GM18909 (cell line): ENCODE data around the gene ACOT7.
A peak's percentile ranks its signal among the peaks of the same experiment; 100 is the strongest.

Experiments
- ATAC-seq: cut with Tn5 transposase; IDR thresholded peaks from one replicate; pipeline ENCODE4 v1.9.1; 2021; ENCODE audit warnings: mild to moderate bottlenecking; ENCODE audit not compliant: unreplicated experiment, poor library complexity

ACOT7 gene

DNA sequence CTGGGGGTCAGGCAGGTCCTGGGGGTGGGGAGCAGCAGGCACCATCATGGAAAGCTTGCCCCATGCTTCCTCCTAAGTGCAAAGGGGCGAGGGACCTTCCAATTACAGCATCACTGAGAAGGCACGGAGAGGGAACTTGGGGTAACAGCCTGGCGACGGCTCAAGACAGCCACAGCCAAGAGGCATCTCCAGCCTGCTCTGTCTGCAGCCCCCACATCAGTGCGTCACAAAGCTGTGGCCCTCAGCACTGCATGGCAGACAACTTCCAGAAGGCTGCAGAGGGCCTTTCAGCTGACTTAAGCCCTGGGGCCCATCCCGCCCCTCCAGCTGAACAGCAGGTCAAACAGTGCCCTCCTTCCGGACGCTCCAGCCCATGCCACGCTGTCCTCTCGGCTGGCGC, 119.5 kb downstream of the ACOT7 start:
- ATAC-seq = no peak

DNA sequence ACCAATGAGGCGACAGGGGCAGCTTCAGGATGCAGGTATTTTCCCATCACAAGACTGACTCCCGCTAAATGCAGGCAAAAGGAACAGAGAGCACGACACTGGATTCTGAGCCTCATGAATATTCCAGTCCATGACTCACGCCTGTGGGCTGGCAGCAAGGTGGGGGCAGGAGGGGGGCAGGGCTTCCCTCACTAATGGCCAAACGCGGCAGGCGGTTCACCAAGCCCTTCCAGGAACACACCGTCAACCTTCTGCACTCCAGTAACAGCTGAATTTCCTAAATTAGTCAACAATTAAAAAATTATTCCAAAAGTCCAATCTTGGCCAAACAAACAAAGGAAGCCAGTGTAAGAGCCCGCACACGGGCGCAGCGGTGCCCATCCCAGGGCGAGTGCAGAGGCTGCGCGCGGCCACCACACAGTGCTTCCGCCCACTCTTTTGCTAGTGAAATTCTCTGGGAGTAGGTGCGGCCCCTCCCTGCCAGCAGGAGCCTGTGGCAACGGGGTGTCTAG, 120.1 kb downstream of the ACOT7 start:
- ATAC-seq = no peak

DNA sequence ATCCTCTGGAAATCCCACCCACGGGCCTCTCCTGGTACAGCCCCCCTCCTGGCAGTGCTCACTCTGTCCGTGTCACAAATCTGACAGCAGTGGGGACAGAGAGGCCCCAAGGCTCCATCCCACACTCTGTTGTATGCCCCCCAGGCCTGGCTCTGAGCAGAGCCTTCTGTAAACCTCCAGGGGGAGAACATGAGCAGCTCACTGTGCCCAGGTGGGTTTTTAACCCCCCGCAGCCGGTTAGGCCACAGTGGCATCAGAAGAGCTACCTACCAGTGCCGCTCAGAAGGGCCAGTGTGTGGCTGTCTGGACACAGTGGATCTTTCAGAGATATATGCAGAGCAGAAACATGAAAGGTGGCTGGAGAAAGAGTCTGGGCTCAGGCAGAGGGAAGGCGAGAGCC, 120.7 kb downstream of the ACOT7 start:
- no peak for ATAC-seq

DNA sequence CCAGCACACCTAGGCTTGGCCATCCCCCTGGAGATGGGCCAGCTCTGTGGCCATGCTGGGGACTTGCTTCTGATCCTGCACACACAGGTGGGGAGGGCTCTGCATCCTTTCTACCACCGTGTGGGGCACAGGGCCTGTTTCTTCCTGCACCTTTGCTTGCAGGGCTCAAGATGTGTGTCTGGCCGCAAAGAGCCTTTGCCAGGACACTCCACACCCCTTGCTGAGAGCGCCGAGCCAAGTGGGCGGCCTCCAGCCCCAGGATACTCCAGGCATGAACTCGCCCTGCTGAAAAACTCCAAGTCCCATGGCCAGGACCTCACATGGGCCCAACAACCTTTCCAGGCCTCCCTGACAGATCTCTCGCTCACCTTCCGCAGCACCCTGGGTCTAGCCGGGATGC, 121.1 kb downstream of the ACOT7 start:
- ATAC-seq = no peak

DNA sequence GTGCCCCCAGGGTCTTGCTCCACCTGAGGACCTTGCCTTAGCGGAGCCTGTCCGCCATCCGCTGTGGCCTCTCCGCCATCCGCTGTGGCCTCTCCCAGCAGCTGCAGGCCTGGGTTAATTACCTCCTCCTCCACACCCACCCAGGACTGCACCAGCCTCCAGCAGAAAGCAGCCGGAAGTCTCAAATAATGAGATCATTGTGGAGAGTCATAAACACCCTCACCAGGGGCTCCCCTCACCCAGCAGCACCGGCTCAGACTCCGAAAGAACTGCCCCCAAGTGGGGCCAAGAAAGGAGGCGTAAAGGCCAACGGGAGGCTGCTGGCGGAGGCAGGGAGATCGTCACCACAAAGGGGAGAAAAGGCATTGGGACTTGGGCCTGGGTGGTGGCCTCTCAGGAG, 122.0 kb downstream of the ACOT7 start:
- ATAC-seq = no peak

DNA sequence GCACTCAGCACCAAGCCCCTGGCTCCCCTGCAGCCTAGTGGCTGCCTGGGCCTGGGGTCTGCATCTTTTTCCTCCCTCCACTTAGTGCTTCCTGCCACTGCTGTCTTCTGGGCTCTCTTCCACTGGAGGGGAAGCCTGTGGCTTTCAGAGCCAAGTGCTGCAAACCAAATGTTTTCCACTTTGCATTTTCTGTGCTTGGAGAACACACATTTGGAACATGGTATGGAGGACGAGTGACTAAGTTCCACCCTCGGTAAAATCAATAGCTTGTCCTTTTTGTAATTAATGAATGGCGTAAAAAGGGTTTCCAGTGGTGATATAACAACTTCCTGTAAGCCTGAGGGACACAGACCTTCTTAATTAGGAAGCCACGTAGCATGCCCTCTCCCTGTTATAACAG, 122.6 kb downstream of the ACOT7 start:
- no peak for ATAC-seq

DNA sequence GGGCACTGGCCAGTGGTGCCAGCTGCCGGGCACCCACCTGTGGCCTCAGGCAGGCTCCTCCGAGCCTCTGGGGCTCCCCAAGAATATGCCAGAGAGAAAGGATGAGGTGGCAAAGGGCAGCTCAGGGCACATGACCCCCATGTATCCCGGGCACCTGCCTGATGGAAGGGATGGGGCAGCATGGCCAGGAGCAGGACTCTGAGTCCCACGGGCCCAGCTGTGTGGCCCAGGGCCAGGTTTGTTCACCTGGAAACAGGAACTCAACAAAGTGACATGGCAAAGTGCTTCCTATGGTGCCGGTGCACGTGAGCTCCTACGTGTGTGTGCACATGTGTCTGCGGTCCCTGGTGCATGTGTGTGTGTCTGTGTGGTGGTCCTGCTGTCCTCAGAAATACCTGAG, 123.2 kb downstream of the ACOT7 start:
- no peak for ATAC-seq

DNA sequence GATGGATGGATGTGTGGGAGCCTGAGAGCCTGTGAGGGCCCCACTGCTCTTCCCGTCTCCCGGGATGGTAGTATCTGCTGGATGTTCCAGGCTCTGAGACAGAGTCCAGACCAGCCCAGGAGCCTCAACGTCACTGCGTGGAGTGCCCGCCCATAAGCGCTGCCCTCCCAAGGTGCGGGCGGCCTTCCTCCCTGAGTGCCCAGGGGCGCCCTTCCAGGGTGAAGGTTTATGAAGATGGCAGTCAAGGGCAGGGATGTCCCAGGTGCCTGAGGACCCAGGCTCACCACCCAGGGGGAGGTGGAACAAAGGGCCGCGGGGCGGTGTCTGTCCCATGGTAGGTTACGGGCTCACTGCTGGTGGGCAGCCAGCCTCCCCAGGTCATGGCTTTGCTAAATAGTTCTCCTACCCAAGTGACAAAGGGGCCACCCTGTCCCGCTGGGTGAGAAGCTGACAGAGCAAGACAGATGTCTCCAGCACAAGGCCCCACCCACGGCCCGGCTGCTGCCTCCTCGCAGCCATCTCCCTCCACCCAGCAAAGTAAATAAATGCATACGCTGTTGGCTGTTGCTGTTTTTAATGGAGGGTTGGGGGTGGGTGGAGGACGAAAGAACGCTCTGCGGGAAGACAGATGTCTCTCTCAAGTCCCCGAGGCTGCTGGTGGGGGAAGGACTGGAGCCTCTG, 123.7 kb downstream of the ACOT7 start:
- no peak for ATAC-seq

DNA sequence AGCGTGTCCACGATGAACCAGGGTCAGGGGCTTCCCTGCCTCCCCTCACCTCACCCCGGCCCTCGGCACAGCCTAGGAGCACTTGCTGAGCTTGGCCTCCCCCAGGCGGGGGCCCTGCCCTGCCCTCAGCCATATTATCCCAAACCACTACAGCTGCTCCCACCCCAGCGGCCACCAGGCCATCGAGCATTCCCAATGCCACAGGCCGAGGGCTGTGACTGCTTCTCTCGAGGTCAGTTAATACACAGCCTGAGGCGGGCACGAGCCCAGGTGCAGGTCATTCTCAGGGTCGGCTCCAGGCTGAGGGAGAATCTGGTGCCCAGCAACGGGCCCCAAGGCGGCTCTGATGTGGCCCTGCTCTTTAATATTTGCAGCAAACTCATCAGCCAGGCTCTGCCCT, 124.3 kb downstream of the ACOT7 start:
- ATAC-seq = no peak

DNA sequence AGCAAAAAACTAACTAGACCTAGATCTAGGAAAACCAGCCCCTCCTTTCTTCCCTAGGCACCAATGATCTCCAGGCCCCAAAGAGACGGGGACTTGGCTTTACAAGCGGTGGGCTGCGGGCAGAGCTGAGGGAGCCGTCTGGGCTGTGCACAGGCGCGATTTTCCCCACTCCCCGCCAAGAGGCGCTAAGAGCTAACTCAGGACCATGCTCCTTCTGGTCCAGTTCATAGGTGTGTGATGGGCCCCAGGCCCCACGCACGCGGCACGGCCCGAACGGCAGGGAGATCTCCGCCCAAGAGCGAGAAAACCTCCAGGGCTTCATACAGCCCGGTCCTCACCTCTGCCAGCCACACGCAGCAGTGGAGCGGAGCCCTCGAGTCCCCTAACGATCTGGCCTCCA, 125.2 kb downstream of the ACOT7 start:
- no peak for ATAC-seq

DNA sequence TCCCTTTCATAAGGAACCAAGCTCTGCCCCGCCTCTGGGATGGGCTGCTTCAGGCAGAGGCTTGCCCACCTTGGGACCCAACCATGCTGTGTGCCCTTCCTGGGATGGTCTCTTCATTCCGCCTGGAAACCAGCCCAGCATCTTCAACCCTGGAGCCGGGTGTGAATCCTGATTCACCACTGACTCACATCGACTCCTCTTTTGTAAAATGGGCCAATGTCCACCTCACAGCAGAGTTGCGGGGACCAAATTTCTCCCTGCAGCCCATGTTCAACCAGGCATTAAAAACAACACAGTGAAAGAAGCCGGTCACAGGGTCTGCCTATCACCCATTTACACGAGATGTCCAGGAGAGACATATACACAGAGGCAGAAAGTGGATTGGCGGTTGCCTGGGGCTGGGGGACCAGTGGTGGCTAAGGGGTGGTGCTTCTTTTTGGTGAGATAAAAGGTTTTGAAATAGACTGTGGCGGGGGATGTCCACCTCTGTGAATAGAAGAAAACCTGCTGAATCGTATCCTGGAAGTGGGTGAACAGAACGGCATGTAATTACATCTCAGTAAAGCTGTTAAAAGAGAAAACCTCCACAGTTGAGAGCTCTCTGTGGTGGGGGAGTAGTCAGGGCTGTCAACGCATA, 125.8 kb downstream of the ACOT7 start:
- ATAC-seq = no peak

DNA sequence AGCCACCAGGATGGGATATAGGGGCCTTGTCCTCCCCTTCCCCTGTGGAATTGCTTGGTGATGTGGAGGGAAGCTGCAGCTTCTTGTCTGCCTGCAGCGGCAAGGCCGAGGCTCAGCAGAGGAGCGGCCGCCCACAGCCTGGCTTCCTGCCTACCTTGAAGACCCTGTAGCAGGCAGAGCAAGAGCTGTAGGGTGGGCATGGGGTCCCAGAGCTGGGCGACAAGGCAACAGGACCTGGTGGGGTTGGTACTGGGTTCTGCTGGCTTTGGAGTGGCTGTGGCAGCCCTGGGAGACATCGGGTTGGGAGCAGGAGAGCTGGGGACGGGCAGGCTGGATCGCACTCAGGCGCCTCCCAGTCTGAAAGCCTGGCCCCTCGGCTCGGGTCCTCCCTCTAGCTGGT, 126.9 kb downstream of the ACOT7 start:
- ATAC-seq = no peak

DNA sequence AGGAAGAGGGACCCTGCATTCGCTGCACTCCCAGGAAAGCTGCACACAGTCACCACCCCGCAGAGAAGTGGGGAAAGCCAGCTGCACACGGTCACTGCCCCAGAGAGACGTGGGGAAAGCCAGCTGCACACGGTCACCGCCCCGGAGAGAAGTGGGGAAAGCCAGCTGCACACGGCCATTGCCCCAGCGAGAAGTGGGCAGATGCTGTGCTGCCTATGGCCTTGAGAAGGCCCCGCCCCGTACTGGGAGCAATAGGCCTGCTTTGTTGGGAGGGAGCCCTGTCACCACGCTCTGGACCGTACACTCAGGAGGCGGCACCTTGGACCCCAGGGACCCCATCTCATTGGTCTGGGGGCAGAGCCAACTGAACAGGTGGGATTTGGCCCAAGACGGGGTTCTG, 128.4 kb downstream of the ACOT7 start:
- no peak for ATAC-seq

DNA sequence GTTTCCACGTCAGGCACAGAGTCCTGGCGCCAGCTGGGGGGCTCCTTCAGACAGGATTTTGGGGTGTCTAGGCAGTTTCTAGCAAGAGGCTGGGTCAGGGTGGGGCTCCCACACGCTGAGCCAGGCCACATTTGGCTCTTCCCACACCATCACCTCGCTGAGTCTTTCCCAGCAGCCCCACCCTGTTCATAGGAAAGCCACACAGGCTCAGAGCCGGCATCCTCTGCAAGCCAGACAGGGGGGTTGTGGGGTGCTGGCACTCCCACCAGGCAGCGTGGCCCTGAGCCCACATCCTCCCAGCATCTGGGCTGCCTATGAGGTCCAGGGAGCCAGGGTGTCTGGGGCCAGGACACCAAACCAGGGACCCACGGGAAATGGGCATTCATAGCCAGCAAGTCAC, 129.9 kb downstream of the ACOT7 start:
- no peak for ATAC-seq

DNA sequence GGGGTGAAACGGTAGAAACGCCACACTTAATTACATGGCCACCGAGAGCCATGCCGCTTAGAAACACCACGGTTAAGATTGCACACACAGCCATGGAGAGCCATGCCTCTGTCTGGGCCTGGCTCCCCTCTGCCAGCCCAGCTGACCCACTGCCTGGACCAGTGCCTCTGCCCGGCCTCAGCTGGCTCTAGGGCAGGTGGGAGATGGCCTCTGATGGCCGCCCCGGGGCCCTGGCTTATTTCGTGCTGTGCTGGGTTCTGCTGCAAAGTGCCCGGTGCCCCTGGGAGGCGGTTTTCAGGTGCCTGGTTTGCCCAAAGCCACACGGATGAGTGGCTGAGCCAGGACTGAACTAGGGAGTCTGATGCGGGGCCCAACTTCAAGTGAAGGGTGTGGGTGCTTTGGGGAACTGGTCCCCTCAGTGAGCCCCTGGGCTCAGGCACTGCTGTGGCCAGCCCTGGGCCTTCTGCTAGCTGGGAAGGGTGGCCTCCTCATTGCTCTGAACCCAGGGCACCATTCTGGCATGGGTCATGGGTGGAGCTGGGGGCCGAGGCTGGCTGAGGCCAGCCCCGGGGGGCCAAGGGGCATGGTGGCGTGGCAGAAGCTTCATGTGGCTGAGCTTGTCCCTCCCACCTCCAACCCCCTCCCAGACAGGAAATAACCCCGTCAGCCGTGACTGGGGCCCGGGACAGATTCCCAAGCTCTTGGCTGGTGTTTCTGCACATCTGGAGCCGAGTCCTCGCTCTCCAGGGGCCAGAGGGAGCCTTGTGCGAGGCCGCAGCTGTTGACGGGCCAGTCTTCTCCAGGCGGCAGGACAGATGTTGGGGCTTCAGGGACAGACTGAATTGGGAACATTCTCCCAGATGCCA, 130.8 kb downstream of the ACOT7 start:
- ATAC-seq = no peak

DNA sequence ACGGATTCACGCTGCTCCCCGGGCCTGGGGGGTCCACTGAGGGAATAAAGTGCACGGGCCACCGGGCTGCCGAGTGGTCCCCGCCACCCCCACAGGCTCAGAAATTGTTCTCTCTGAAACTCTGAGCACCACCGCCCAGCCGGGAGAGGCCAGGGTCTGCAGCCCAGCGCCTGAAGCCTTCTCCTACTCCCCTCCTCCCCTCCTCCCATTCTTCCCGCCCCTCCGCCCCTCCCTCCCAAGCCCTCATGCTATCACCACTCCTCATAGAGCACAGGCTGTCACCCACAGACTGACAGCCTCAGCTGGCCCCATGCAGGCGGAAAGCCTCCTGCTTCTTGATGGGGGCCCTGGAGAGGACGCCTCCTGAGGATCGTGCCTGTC, 132.0 kb downstream of the ACOT7 start:
- ATAC-seq = no peak

DNA sequence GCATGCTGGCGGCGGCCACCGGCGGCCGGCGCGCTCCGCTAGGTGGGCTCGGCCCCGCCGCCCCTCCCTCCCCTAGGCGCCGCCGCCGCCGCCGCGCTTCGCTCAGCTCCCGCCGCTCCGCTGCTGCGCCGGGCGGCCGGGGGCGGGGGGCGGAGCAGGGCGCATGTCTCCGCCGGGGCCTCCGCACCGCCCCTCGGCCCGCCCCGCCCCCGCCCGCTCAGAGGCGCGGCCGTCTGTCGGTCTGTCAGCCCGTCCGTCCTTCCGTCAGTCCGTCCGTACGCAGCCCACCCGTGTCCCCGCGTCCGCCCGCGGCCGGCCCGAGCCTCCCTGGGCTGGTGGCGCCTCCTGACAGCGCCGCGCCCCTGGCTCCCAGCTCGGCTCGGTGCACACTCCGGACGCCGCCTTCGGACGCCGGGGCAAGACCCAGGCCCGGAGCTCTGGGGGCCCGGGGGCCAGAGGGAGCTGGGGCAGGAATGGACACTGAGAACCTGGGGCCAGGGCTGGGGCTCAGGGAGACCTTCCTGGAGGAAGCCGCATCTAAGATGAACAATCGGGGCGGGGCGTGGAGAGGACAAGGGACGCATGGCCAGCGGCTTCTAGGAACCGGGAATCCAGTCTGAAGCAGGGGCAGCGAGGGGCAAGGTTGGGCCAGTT, 132.5 kb downstream of the ACOT7 start, which contains the start of gene GPR153:
GPR153 (minus strand) TSS at position 138 of the 654 bp plus-strand sequence. CDS start 6,193 bp downstream, outside the sequence.
- ATAC-seq = no peak

DNA sequence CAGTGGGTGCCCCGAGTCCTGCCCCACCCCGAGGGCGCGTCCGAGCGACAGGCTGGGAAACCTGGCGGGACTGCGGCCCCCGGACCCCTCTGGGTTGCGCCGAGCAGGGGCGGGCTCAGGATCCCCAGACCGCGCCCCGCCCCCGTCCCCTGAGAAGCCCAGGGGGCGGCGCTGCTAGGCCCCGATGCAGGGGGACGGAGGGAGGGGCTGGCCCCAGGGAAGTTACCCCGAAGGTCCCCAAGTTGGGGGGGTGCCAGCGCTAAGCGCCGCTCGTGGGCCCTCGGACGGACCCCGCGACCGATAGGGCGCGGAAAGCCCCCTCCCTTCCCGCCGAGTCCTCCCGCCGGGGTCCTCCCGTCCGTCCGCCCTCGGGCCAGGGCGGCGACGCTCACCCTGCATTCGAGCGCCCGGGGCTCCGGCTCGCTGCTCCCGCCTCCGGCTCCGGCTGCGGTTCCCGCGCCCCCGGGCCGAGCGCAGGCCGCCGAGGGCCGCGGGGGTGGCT, 133.1 kb downstream of the ACOT7 start:
- ATAC-seq = no peak

DNA sequence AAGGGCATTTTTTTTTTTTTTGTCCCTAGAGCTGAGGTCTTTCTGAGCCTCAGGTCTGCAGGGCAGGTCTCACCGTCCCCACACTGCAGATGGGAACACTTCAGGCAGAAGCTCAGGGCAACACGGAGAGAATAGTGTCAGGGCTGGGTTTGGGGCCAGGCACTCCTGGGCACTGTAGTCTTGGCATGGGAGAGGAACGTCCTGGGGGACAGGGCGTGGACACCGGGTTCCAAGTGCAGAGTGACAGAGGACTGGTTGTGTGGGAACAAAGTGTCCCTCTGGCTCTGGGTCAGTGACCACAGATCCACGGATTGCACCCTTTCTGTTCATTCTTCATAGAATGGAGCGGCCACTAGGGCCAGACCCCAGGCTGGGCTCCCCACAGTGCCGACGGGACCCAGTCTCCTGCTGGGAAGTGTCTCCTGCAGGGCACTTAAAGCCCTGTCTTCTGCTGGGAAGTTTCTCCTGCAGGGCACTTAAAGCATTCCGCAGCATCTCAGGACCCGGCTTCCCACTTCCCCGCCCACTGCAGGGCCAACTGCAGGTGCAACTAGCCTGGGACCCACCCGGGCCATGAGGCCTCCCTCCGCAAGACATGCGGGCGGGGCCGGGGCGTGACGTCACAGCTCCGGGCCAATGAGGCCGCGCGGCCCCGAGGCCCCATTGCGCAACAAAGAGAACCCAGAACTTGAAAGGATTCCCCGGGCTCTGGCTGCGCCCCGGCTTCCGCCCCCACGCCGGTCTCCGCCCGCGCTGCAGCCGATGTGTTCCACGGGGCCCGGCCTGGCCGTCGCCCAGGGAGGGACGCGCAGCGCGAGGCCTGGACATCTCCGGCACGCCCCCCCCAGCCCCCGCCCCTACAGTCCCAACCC, 133.8 kb downstream of the ACOT7 start:
- peak; percentile 45 for ATAC-seq
